Activated CD8-positive, alpha-beta memory T cell treated with anti-CD3 and anti-CD28 coated beads for 24 hours (primary cell): ENCODE results near the gene TNIK.

ENCODE experiments used
- DNase-seq: peaks from one replicate; pipeline ENCODE4 v3.0.0-alpha.2; 2020

The TNIK gene

DNA sequence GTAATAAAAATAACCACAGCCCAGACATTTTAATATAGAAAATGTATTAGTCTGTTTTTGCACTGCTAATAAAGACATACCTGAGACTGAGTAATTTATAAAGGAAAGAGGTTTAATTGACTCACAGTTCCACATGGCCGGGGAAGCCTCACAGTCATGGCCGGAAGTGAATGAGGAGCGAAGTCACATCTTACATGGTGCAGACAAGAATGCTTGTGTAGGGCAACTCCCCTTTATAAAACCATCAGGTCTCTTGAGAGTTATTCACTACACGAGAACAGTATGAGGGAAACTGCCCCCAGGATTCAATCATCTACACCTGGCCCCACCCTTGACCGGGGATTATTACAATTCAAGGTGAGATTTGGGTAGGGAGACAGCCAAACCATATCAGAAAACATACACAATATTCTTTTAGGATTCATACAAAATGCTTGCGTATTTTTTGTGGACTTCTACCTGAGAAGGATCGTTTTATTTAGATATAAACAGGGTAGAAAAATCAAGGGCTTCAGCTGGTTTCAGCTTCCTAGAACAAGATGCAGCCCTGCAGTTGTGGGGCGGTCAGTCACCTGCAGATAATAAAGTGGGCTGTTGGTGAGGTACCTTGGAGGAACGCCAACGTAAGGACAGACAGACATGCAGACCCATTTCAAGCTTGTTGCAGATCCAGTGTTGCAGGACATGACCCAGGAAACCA lies 101.9 kb downstream of the TNIK start:
- no peak for DNase-seq

DNA sequence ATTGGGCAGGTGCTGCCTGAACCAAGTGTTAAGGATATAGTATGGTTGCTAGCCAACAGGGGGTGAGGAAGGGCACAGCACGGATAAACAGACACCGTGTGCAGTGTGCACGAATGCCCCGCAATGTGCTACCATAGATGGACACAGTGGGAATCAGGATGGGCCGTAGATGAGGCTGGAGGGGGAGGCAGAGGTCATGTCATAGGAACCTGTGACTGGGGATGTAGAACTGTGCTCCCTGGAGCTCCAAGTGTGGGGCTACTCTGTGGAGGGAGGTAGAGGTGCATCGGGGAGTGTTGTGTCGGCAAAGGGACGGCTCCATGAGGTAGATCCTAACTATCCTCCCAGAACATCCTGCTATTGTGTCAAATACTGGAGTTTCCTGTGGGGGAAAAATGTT lies 102.5 kb downstream of the TNIK start:
- no peak for DNase-seq

- DNase-seq = no peak
Observed at GRCh38 chr3:171356251-171356650, 104.0 kb downstream of the TNIK start.

DNA sequence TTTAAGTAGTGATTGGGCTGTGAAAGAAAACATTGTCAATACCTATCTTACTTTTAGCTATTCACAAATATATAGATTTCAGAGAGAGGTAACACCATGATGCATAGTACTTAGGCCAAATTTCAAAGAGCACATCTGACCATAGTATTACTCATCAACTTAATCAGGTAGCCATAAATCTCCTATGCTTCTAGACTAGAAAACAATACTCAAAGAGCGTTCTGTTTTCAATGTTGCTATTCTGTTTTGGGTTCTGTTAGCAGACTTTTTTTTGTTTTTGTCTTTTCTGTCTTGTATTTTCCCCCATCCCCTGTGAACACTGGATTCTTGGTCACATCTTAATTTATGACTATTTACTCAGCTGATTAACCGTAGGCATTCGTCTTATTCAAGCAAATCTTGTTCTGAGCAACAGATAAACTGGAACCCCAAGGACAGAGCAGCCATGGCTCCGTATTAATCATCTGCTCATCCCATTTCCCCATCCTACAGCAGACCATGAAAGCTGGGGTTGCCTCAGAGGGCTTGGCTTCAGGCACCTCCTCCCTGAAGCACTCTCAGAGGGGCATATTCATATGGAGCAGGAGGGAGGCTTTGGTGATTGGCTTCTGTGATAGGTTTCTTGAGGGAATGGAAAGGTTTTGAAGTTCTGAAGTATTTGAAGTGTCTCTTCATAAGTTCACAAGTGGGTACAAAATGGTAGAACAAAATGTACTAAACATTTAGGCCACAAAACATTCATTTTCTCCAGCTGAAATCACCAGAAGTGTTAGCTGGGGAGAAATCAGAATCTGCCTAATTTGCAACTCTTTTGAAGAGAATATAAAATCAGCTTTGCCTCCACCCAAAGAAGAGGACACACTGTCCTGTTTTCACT lies 105.3 kb downstream of the TNIK start:
- DNase-seq = no peak

DNA sequence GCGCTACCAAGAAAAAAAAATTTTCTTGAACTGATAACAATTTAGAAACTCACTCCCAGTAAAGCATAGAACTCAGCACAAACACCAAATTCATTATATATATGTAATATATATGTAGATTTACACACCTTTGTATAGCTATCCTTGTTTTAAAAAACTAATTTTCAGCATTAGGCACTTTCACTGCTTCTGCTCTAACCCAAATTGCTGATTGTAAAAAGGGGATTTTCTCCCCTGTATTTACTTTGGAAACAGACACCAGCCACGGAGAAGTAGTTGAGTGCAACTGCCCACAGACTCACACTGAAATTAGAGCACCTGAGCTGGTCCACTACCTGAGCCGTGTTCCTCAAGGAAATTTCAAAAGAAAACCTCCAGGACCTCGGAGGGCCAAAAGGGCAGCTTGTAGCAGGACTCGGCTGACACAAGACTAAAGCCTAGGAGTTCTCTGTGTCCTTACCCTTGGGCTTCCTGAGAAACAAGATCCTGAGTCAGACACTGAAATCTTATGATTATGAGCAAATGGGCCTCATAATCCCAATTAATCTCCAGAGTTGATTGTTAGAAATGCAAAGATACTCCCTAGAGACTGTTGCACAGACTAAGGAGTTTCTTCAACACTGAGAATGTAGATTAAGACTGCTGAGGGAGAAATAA lies 106.0 kb downstream of the TNIK start:
- no peak for DNase-seq

DNA sequence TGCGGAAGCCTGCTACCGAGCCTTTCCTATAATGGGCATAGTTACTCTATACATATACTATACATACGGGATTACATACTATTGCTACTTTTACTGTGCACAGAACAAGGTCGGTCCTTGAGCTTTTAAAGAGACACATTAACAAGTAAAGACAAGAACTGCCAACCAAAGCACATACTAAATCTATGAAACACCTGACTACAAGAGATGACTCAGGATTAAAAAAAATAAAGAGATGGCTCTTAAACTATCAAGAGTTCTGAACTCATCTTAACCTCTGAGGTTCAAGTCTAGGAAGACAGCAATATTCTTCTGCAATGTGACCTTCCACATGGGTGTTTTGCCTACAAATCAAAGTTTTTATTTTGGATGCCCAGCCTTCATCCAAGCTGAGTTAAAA lies 106.8 kb downstream of the TNIK start:
- no peak for DNase-seq

DNA sequence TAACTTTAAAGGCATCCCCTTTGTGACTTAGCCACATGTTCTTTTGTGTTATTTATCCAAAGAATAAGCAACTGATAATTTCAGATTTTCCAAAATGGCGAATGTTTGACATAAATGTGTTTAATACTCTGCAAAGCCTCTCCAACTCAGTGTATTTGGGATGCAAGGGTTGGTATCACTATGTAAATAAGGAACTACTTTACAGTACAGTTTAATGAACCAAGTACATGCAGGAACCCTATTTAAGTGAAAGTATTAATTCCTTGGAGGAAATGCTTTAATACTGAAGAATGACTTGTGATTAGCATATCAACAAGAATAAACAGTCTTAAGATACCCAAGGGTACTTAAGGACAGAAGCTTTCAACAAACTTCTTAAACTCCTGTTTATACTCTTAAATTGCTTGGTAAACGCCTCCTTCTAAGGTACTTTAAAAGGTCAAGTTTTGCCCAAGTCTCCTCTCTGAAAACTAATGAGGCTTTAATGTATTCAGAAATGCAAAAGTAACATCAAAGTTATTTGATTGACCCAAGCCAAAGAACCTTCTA lies 107.7 kb downstream of the TNIK start:
- no peak for DNase-seq

GRCh38 chr3:171351676-171352075 lies 108.5 kb downstream of the TNIK start:
- no peak for DNase-seq

DNA sequence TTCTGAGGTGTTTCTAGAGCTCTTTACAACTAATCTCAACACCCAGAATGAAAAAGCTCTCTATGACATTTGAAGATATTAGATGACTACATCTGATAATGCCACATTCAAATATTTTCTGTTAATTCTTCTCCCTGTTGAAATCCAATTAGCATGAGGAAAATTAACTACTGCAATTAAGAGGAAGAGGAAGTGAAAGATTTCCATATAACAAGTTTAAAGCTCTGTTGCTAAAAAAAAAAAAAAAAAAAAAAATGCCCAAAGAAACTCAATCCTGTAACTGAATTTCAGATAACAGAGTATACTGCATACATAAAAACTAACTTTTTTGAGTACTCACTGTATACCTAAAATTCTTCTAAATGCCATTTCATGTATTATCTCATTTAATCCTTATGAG lies 109.8 kb downstream of the TNIK start:
- no peak for DNase-seq

GRCh38 chr3:171349392-171349791 lies 110.8 kb downstream of the TNIK start:
- DNase-seq = no peak

DNA sequence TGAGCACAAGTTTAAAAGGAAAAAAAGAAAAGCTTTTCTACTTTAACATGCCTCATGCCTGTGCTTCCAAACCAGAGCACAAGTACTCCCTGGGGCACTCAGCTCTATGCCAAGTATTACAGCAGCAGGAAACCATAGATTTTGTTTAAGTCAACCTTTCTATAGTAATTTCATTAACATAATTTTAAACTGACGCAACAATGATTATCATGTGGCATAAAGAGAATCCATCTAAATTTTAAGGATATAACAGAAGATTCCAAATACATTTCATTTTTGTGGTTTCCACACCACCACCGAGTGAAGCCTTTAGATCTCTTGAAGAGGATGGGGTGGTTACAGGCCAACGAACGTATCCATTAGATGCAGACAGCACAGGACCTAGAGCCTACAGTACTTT lies 112.1 kb downstream of the TNIK start:
- DNase-seq = no peak

GRCh38 chr3:171347301-171348039 lies 112.7 kb downstream of the TNIK start:
- DNase-seq = no peak

DNA sequence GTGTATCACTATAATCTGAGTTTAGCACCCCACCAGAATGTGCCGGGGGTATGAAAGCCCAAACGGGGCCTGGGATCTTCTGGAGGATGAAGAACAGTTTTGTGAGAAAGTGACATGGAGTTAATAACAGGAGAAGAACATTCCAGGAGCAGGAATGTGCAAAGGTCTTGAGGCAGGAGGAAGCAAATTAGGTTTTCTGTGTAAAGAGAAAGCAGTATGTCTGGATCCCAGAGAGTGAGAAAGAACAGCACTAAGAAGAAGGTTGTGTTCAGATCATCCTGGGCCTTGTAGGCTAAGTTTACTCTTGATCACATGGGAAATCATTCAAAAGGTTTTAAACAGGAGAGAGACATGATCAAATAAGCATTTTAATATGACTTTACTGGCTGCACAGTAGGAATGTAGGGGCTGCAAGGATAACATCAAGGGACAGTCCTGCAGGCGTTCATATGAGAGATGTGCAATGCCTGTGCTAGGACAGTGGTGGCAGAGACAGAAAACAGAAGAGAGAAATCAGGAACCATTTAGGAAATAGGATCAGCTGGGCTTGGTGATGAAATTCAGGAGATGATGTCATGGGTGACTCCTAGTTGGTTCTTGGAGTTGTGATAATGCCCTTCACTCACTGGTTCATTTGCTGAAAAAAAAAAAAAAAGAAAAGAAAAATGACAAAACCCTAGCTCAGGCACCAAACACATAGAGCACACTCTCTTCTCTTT lies 113.5 kb downstream of the TNIK start:
- no peak for DNase-seq

DNA sequence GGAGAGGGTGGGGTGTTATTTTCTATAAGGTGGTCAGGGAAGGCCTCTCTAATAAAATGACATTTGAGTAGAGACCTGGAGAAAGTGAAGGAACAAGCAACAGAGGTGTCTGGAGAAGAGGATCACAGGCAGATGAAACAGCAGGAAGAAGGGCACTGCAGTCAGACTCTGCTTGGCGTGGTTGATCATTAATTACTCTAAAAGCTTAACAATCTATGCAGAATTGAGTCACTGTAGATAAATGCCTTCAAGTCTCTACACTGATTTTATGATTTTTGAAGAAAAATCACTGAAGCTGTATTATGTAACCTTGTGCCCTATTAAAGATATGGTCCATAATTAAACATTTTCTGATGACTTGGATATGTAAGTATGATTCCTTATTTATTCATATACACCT lies 114.2 kb downstream of the TNIK start:
- no peak for DNase-seq

DNA sequence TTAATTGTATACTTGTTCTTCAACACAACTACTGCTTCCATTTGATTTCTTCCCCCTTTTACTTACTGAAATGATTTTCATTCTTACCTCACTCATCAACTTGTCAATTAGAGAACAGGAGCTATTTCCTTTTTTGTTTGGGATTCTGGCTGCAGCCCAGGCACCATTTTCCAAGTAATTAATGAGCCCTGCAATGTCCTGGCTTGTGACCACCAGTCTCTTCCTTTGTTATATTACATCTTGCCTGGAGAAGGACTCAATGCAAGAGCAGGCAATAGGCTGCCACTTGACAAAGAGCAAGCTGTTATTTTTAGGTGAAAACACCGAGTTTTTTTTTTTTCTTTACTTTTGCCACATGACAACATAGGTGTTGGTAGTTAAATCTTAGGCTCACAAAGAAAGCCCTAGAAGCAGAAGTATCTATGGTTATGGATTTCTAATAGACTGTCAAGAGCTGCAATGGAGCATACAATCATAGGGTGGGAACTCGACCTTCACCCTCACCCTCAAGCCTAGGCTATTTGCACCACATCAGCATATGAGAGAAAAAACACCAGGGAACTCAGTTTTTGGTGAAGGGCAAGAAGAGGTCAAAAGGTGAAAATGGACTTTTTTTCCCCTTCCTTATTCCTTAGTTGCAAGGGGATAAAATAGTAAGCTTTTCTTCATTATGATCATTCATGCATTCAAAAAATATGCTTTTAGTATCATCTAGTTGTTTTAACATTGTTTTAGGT lies 114.9 kb downstream of the TNIK start:
- DNase-seq = no peak

- no peak for DNase-seq
Observed at GRCh38 chr3:171343693-171344092, 116.5 kb downstream of the TNIK start.

DNA sequence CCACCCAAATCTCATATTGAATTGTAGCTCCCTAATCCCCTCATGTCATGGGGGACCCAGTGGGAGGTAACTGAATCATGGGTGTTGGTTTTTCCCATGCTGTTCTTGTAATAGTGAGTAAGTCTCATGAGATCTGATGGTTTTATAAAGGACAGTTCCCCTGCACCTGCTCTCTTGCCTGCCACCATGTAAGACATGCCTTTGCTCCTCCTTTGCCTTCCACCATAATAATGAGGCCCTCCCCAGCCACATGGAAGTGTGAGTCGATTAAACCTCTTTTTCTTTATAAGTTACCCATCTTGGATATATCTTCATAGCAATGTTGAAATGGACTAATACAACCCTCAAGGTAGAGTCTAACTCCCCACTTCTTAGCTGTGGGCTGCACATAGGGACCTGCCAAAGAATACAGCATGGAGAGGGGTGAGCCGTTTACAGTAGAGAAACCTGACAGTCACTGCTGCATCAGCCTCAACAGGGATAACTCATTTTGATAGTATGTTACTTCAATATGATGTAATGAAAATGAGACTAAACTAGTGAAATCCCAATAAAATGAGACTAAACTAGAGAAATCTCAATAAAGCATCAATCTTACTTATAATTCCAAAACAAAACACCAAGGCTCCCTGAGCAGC lies 117.3 kb downstream of the TNIK start:
- DNase-seq = no peak

- no peak for DNase-seq
Observed at GRCh38 chr3:171342200-171342599, 118.0 kb downstream of the TNIK start.

DNA sequence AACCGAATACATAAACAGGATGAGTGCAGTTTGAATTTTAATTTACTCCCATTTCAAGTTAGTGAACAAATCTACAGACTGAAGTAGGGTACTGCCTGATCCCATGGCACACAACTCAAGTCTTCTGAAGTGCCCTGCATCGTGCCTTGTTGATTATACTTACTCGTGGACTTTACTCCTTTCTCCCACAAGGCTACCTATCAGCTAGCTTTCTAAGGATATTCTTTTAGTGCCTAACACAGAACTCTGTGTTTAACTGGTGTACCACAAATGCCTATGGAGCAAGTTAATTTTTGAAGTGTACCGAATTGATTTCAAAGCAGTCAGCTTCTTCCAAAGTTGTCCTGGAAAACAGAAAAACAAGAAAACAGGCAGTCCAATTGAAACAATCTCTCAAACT lies 119.8 kb downstream of the TNIK start:
- no peak for DNase-seq

DNA sequence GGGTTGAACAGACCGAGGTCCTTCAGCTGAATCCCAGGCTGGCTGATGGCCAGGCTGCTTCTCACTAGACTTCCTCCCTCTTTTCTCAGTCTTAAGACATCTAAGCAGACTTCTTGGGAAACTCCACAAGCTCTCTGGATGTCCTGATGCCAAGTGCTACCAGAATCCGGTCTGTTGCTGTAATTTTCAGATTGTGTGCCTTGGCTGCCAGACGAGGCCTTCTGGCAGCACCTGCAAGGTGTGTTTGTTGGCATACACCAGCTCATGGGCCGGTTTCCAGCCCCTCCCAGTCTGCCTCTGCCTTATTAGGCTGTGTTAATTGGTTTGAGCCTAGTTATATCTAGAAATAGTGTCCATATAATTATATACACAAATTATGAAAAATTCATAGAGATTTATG lies 120.6 kb downstream of the TNIK start:
- DNase-seq = no peak

GRCh38 chr3:171336406-171336805 lies 123.8 kb downstream of the TNIK start:
- DNase-seq = no peak
